ENCODE data around the gene UNC119B. TPM values are rescaled to one million over a fixed set of nuclear protein-coding genes. Genes with fewer than 3 reads are reported as not detected.

Gene UNC119B
- total RNA-seq, 1 donor from 2014 or later = 68.2 TPM

DNA sequence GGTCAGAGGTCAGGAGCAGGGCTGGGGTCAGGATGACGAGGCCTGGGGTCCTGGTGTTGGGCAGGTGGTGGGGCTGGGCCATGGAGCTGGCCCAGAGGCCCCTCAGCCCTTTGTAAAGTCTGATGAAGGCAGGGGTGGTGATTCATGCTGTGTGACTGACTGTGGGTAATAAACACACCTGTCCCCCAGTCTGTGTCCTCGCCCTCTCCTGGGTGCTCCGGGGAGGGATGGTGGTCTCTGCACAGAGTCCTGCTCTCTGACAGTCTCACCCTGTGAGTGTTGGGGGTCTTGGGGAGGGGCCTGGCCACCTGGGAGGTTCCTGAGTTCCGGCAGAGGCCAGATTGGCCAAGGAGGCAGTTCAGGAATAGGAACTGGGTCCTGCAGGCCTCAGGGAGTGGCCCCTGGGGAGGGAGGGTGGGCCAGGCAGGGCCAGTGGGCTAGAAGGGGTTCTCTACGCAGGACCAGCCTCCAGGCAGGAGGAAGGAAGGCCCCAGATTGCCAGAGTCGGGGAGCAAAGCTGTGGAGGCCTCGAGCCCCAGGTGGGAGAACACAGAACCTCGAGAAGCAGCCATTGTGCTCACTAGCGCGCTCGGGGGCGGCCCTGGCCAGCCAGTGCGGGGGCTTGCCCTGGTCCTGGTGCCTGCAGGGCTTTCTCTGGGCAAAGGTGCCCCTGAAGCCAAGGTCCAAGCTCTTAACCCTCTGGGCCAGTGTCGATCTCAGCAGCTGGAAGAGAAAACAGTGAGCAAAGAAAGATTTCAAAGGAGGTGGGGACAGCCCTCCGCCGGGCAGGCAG is 29.8 kb downstream of the UNC119B start:
- DNase-seq (ENCODE audit: low read depth) = no peak

GRCh38 chr12:120740871-120741270 is 30.6 kb downstream of the UNC119B start:
- no peak for DNase-seq (ENCODE audit: low read depth)

DNA sequence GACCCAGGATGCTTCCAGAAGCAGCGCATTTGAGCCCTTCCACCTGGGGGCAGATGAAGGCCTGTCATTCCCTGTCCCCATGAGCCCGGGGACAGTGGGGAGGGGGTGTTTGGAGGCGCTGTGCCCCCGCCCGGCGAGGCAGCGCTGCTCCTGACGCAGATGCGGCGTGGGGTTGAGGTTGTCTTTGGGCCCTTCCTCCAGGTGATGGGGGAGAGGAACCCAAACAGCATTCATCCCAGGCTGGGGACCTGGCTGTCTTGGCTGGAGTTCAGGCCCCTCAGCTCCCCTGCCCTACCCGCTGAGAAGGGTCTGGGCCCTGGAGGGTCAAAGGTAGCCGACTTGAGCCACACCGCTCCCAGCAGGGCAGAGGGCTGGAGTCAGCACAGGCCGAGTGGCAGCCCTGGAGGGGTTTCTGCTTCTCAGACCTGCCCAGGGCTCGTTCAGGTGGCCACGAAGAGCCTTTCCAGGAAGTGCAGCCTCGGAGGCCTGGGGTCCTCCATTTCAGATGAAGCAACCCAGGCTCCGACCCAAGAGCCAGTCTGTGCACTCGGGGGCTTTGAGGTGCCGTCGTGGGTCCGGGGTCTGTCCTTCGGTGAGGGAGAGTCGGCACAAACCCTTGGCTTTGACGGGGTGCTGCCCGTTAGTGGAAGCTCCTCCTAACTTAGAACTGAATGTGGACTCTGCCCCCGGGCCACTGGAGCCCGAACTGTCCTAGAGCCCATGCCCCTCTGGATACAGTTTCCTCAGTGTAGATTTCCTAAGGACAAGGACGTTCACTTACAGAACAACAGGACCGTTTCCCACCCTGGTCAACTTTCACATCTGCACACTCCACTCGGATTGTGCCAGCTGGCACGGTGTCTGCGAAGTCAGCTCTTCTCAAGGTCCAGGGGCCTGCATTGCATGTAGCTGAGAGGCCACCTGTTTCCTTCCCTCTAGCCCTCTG is 31.5 kb downstream of the UNC119B start:
- DNase-seq (ENCODE audit: low read depth) = no peak

DNA sequence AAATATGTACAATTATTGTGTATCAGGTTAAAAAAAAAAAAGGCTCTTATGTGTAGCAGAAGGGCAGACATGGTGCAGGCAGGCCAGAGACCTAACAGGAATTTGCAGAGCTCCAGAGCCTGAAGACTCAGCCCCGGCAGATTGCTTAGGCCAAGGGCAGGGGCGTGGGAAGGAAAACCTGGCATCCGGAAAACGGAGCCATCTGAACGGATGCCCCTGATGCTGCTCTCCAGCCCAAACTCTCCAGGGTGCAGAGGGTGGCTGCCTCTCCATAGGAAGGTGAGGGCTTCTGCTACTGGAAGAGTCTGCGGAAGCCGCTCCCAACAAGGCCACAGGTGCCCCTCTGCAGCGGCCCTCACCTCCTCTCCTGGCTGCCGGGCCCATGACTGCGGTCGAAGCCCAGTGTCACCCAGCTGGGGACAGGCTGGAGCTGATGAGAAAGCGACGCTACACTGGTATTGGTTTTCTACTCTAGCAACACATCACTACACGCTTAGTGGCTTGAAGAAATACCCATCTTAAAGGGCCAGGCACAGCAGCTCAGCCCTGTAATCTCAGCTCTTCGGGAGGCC is 34.8 kb downstream of the UNC119B start:
- DNase-seq (ENCODE audit: low read depth) = no peak

- no peak for DNase-seq (ENCODE audit: low read depth)
Measured at GRCh38 chr12:120748242-120748641, 38.0 kb downstream of the UNC119B start.

DNA sequence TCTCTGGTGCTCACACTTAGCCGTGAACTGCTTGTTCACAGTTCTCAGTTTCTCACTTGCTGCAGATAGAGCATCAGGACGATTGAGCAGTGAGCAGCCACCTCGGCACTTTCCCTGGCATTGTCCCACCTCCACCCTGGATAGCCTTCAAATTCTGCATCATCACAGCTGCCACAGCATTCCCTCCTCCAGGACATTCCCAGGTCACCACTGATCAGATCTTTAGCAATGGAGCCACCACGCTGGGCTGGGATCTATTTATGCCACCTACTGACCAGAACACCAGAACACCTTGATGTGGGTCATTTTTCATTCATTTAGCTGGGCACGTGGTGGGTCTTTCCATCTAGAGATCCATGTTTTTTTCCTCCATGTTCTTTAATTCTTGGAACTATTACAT is 39.0 kb downstream of the UNC119B start:
- no peak for DNase-seq (ENCODE audit: low read depth)

- DNase-seq (ENCODE audit: low read depth) = no peak
Measured at GRCh38 chr12:120750806-120751205, 40.5 kb downstream of the UNC119B start.

GRCh38 chr12:120751389-120751788 is 41.1 kb downstream of the UNC119B start:
- DNase-seq (ENCODE audit: low read depth) = no peak

- no peak for DNase-seq (ENCODE audit: low read depth)
Measured at GRCh38 chr12:120754792-120755191, 44.5 kb downstream of the UNC119B start.

DNA sequence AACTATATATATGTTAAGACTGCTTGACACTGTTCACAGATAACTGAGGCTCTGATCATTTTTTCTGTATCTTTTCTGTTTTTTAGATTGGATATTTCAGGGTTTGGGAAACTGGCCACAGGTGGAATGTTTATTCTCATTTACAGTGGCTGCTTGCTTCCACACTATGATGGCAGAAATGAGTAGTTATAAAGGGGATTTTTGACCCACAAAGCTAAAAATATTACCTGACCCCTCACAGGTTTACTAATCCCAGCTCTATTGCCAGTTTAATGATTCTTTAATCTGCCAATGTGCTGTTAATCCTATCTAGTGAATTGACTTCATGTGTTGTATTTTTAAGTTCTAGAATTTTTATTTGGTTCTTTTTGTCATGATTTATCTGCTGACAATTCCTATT is 45.0 kb downstream of the UNC119B start:
- DNase-seq (ENCODE audit: low read depth) = no peak

GRCh38 chr12:120757226-120757742 is 47.0 kb downstream of the UNC119B start:
- no peak for DNase-seq (ENCODE audit: low read depth)

DNA sequence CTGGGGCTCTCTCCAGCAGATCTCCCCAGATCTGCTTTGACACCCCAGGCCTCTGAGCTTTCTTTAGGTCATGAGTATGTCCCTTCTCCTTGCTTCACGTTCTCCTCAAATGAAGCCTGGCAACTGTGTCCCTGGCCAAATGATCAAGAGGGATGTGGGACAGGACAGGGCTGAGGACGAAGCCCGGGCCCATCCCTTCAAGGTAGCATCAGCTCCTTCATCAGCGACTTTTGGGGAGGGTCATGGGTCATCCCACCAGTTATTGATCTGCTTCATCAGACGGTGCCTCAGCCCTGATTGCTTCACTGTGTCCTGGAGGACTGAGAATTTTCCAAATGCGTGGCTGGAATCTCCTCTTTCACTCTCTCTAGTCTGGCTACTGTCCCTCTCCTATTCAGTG is 47.7 kb downstream of the UNC119B start:
- DNase-seq (ENCODE audit: low read depth) = no peak

- no peak for DNase-seq (ENCODE audit: low read depth)
Measured at GRCh38 chr12:120758798-120759590, 48.7 kb downstream of the UNC119B start.

- DNase-seq (ENCODE audit: low read depth) = no peak
Measured at GRCh38 chr12:120759591-120760348, 49.5 kb downstream of the UNC119B start.

DNA sequence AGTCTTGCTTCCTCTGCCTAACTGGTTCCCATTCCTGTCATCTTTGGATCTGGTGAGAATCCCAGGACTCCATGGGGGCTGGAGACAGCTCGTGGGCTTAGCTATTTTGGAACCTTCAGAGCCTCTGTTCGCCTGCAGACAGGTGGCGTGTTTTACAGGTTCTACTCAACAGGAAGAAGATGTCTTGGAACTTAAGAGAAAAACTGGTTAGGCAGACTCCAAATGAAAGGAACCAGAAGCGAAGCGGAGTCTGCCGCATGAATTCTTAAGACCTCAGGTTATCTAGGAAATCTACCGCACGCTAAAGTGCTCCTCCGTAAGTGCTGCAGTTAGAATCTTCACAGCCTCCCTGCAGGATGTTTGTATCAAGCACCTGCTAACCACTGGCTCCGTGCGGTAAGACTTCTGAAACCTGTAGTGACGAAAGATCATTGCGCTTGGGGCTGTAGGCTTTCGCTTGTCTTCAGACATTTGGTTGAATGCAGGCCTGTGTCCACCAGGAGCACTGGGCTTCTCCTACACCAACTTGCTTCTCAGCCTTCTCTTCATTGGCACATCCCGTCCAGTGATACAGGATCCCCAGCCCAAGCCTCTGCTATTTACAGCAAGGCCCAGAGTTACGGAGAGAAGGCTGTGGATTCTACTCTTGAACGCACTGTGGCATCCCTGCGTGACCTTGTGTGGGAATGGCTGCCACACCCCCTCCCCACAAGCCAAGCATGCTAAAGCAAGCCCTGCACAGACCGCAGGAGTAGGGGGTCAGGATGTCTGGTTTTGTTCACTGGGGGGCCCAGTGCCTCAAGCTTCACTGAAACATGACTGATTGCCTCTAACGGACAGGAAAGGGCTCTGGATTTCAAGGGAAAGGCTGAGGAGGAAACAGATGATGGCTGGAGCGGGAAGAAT is 50.3 kb downstream of the UNC119B start:
- no peak for DNase-seq (ENCODE audit: low read depth)

DNA sequence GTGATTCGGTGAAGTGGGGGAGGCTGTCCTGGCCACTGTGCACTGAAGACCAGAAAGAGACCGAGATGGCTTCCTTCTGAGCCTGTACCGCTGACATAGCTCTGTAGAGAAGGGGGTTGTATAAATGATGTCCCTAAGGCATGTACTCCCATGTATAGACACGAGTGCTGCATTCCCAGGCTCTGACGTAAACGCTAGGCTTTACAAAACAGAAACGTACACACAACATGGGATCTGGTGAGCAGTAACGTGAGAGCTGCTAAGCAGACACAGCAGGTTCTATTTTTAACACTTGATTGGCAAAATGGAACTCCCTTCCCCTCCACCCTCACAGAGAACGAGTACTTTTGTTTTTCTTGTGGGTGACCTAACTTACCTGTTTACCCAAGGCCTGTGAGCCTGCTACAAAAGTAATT is 51.3 kb downstream of the UNC119B start:
- peak; percentile 61 for DNase-seq (ENCODE audit: low read depth)

DNA sequence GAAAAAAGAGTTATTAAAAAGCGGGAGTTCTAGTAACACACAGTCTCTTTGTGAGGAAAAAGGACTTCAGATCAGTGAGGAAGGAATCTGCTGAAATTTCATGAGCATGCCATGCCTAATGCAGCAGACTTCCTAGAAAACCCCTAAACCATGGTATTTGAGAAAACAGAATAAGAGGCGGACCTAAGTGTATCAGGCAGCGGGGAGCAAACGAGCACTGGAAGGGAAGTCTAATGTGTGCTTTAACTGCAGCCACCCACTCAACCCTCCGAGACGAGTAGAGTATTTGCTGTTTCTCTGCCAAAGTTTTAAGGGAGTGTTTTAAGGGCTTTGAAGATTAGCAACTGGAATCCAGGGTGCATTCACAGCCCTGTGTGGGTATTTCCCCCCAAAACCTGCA is 51.8 kb downstream of the UNC119B start:
- no peak for DNase-seq (ENCODE audit: low read depth)

GRCh38 chr12:120763250-120763649 is 53.0 kb downstream of the UNC119B start:
- DNase-seq (ENCODE audit: low read depth) = no peak

DNA sequence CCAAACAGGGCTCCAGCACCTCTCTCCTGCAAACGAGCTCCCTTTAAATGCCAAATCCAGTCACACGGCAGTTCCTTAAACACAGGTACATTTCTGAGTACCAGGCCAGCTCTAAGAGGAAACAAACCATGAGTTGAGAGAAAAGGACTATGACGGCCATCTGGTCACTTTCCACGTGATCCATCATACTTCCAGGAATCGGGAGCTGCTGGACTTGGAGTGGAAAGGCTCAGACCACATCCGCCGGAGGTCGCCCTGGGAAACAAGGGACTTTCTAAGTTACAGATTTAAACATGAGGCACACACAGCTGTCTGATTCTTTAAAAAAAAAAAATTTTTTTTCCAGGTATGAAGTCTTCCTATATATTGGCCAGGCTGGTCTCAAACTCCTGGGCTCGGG is 54.6 kb downstream of the UNC119B start:
- DNase-seq (ENCODE audit: low read depth) = no peak

GRCh38 chr12:120766566-120766965 is 56.3 kb downstream of the UNC119B start:
- no peak for DNase-seq (ENCODE audit: low read depth)
